Muscle layer of colon (tissue), 2 donors: ENCODE measurements around the gene RNASE7.
"Not testable (repeated sequence)": the region's sequence is repeated elsewhere in the genome, so short reads cannot be mapped to it uniquely, and the experiment has no call there.

Source experiments
- H3K27ac ChIP-seq: one replicate; pipeline ENCODE4 v1.7.0; 2013; ENCODE audit warnings: low read depth, mild to moderate bottlenecking, low read length, moderate library complexity
- H3K27me3 ChIP-seq, 2 donors: one replicate each; pipeline ENCODE4 v1.7.0; 2013; ENCODE audit warnings: low read length in 2 of 2, mild to moderate bottlenecking in 2 of 2; ENCODE audit not compliant: insufficient read depth in 2 of 2, control insufficient read depth in 1 of 2
- H3K36me3 ChIP-seq: one replicate; pipeline ENCODE4 v1.7.0; 2013; ENCODE audit warnings: mild to moderate bottlenecking, low read length; ENCODE audit not compliant: insufficient read depth
- H3K4me1 ChIP-seq: one replicate; pipeline ENCODE4 v1.7.0; 2013; ENCODE audit warnings: mild to moderate bottlenecking, low read length; ENCODE audit not compliant: insufficient read depth
- H3K4me3 ChIP-seq, 2 donors: one replicate each; pipeline ENCODE4 v1.7.0; 2013; ENCODE audit warnings: low read length in 2 of 2, low read depth in 1 of 2, mild to moderate bottlenecking in 1 of 2, moderate library complexity in 1 of 2
- H3K9ac ChIP-seq: one replicate; pipeline ENCODE4 v1.7.0; 2013; ENCODE audit warnings: low read length
- H3K9me3 ChIP-seq: one replicate; pipeline ENCODE4 v1.7.0; 2013; ENCODE audit warnings: mild to moderate bottlenecking, low read length
- donor health status: abdominal sarcoma.
- donor health status: Adenocarcinoma of cecum.

The RNASE7 gene

GRCh38 chr14:21037156-21037555 lies 5.0 kb upstream of the RNASE7 start:
- Histone ChIP-seq H3K36me3 (no peaks in the 10 kb centered on the region), H3K9ac (no peak overlapping the region), H3K27ac (no peak overlapping the region), H3K4me3 (no peak overlapping the region), H3K4me1 (peaks cover 28% of the 10 kb centered on the region), H3K27me3 (no peaks in the 10 kb centered on the region), H3K9me3 (no peaks in the 10 kb centered on the region)

GRCh38 chr14:21038441-21039422 lies 3.4 kb upstream of the RNASE7 start:
- no peaks in the 10 kb centered on the region for H3K36me3 ChIP-seq
- H3K9ac ChIP-seq = peak overlapping the region; percentile 2
- peak overlapping the region in 1 of 2 donors; percentile 38 for H3K4me3 ChIP-seq
- H3K4me1 ChIP-seq = peaks cover 28% of the 10 kb centered on the region
- H3K27me3 ChIP-seq = no peaks in the 10 kb centered on the region
- H3K27ac ChIP-seq = peak overlapping the region; percentile 81
- no peaks in the 10 kb centered on the region for H3K9me3 ChIP-seq

GRCh38 chr14:21039585-21040369 lies 2.4 kb upstream of the RNASE7 start:
- Histone ChIP-seq H3K27ac (peak overlapping the region; percentile 81), H3K4me1 (peaks cover 32% of the 10 kb centered on the region), H3K27me3 (no peaks in the 10 kb centered on the region), H3K4me3 (peak overlapping the region in 1 of 2 donors; percentile 38), H3K9ac (peak overlapping the region; percentile 2), H3K36me3 (no peaks in the 10 kb centered on the region), H3K9me3 (no peaks in the 10 kb centered on the region)

GRCh38 chr14:21040370-21040925 lies 1.7 kb upstream of the RNASE7 start:
- Histone ChIP-seq H3K4me3 (no peak overlapping the region), H3K27me3 (no peaks in the 10 kb centered on the region), H3K36me3 (no peaks in the 10 kb centered on the region), H3K9me3 (no peaks in the 10 kb centered on the region), H3K9ac (no peak overlapping the region), H3K4me1 (peaks cover 32% of the 10 kb centered on the region), H3K27ac (no peak overlapping the region)

- peaks cover 32% of the 10 kb centered on the region for H3K4me1 ChIP-seq
- not testable (repeated sequence) for H3K27me3 ChIP-seq, H3K36me3 ChIP-seq, H3K4me3 ChIP-seq, H3K9ac ChIP-seq, H3K27ac ChIP-seq, H3K9me3 ChIP-seq
Observed at GRCh38 chr14:21040941-21041340, 1.2 kb upstream of the RNASE7 start.

GRCh38 chr14:21042918-21043317 lies 756 bp downstream of the RNASE7 start:
- Histone ChIP-seq H3K36me3 (no peaks in the 10 kb centered on the region), H3K27ac (no peak overlapping the region), H3K4me1 (peaks cover 30% of the 10 kb centered on the region), H3K9me3 (no peaks in the 10 kb centered on the region), H3K27me3 (no peaks in the 10 kb centered on the region), H3K4me3 (no peak overlapping the region), H3K9ac (no peak overlapping the region)

- Histone ChIP-seq H3K4me3 (no peak overlapping the region), H3K4me1 (peaks cover 25% of the 10 kb centered on the region), H3K36me3 (no peaks in the 10 kb centered on the region), H3K27ac (no peak overlapping the region), H3K9me3 (no peaks in the 10 kb centered on the region), H3K27me3 (no peaks in the 10 kb centered on the region), H3K9ac (no peak overlapping the region)
Observed at GRCh38 chr14:21043387-21043973, 1.3 kb downstream of the RNASE7 start.

- no peak overlapping the region for H3K4me3 ChIP-seq
- no peak overlapping the region for H3K9ac ChIP-seq
- peaks cover 19% of the 10 kb centered on the region for H3K4me1 ChIP-seq
- H3K27ac ChIP-seq = no peak overlapping the region
- H3K9me3 ChIP-seq = no peaks in the 10 kb centered on the region
- H3K27me3 ChIP-seq = no peaks in the 10 kb centered on the region
- no peaks in the 10 kb centered on the region for H3K36me3 ChIP-seq
Observed at GRCh38 chr14:21043974-21044618, 1.9 kb downstream of the RNASE7 start.

GRCh38 chr14:21047378-21047781 lies 5.2 kb downstream of the RNASE7 start:
- Histone ChIP-seq H3K4me1 (peaks cover 4% of the 10 kb centered on the region), H3K9me3 (no peaks in the 10 kb centered on the region), H3K4me3 (no peak overlapping the region), H3K27me3 (no peaks in the 10 kb centered on the region), H3K9ac (no peak overlapping the region), H3K27ac (no peak overlapping the region), H3K36me3 (no peaks in the 10 kb centered on the region)

- Histone ChIP-seq H3K4me3 (no peak overlapping the region), H3K27ac (no peak overlapping the region), H3K36me3 (no peaks in the 10 kb centered on the region), H3K9me3 (no peaks in the 10 kb centered on the region), H3K9ac (no peak overlapping the region), H3K27me3 (no peaks in the 10 kb centered on the region), H3K4me1 (peaks cover 4% of the 10 kb centered on the region)
Observed at GRCh38 chr14:21048638-21049037, 6.5 kb downstream of the RNASE7 start.
